Measurements from ENCODE around the gene NAA20.

Gene NAA20

DNA sequence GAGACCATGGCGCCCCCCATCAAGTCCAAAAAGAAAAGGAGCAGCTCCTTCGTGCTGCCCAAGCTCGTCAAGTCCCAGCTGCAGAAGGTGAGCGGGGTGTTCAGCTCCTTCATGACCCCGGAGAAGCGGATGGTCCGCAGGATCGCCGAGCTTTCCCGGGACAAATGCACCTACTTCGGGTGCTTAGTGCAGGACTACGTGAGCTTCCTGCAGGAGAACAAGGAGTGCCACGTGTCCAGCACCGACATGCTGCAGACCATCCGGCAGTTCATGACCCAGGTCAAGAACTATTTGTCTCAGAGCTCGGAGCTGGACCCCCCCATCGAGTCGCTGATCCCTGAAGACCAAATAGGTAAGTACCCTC, 41.7 kb upstream of the NAA20 start:
- Histone ChIP-seq H3K4me3 (replicated peaks; ENCODE audit: low read depth, low read length) (no peak overlapping the region), H3K36me3 (ENCODE audit: control insufficient read depth, insufficient read depth, low read length) (no peaks in the 10 kb centered on the region), H3K27me3 (replicated peaks; ENCODE audit: control insufficient read depth, insufficient read depth, low read length) (no peaks in the 10 kb centered on the region)
- no peak for DNase-seq (ENCODE audit: extremely low read depth, insufficient read length)
- no peak for TF ChIP-seq CTCF (IDR thresholded peaks at IDR 0.05; ENCODE audit: insufficient read depth, low read length, poor library complexity, severe bottlenecking)

DNA sequence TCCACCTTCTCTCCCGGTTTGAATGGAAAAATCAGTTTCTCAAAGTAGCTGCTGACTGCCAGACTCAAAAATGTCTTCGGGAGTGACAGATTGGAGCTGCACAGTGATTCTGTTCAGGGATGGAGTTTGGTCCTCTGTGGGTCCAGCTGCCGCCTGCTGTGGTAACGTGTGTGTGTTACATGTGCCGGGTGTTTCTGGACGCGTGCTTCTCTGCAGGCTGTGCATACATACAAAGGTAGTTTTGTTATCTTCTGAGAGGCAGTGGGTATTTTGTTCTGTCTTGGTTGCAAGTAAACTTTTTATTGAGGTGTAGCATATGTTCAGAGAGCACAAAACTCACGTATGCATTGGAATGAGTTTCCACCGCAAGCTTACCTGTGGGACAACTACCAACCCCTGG, 41.3 kb upstream of the NAA20 start:
- no peak for DNase-seq (ENCODE audit: extremely low read depth, insufficient read length)
- no peaks in the 10 kb centered on the region for H3K36me3 ChIP-seq (ENCODE audit: control insufficient read depth, insufficient read depth, low read length)
- H3K27me3 ChIP-seq (replicated peaks; ENCODE audit: control insufficient read depth, insufficient read depth, low read length): no peaks in the 10 kb centered on the region
- no peak overlapping the region for H3K4me3 ChIP-seq (replicated peaks; ENCODE audit: low read depth, low read length)
- TF ChIP-seq CTCF (IDR thresholded peaks at IDR 0.05; ENCODE audit: insufficient read depth, low read length, poor library complexity, severe bottlenecking): no peak

DNA sequence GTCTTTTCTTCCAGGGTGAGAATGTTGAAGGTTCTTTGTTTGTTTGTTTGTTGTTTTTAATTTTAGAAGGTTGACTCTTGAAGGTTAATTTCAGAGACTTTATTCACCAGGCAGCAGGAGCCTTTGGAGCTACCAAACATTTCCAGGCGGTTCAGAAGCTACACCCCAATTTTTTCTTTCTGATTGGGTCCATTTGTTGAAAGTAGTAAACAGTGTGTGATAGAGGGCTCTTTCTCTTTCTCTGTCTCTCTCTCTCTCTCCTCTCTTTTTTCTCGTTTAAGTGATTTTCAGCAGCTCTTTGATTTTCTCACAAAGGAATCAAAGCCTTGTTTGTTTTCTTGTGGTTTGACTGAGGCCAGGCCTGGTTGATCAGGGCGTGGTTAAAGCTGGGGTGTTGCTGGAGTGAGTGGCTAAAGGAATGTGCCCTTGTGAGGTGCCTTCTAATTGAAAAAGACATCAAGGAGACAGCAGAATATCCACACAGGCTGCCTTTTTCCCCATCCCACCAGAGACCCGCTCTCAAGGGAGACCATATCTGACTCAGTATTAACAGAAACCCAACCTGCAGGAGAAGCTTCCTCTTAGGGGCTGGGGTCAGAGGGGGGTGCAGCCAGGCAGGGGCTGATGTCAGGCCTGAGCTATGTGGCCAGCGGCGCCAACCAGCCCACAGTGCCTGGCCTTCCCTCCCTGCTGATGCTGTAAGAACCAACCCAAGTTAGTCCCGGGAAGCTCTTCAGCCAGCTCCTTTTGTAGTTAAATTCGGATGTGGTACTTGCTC, 40.4 kb upstream of the NAA20 start:
- Histone ChIP-seq H3K36me3 (ENCODE audit: control insufficient read depth, insufficient read depth, low read length) (no peaks in the 10 kb centered on the region), H3K4me3 (replicated peaks; ENCODE audit: low read depth, low read length) (no peak overlapping the region), H3K27me3 (replicated peaks; ENCODE audit: control insufficient read depth, insufficient read depth, low read length) (no peaks in the 10 kb centered on the region)
- DNase-seq (ENCODE audit: extremely low read depth, insufficient read length): no peak
- TF ChIP-seq CTCF (IDR thresholded peaks at IDR 0.05; ENCODE audit: insufficient read depth, low read length, poor library complexity, severe bottlenecking): no peak

GRCh38 chr20:19977373-19977770, 39.8 kb upstream of the NAA20 start:
- no peak overlapping the region for H3K4me3 ChIP-seq (replicated peaks; ENCODE audit: low read depth, low read length)
- H3K27me3 ChIP-seq (replicated peaks; ENCODE audit: control insufficient read depth, insufficient read depth, low read length): no peaks in the 10 kb centered on the region
- no peaks in the 10 kb centered on the region for H3K36me3 ChIP-seq (ENCODE audit: control insufficient read depth, insufficient read depth, low read length)
- TF ChIP-seq CTCF (IDR thresholded peaks at IDR 0.05; ENCODE audit: insufficient read depth, low read length, poor library complexity, severe bottlenecking): no peak
- DNase-seq (ENCODE audit: extremely low read depth, insufficient read length): no peak

GRCh38 chr20:19978511-19979210, 38.5 kb upstream of the NAA20 start:
- no peak for TF ChIP-seq CTCF (IDR thresholded peaks at IDR 0.05; ENCODE audit: insufficient read depth, low read length, poor library complexity, severe bottlenecking)
- no peak overlapping the region for H3K4me3 ChIP-seq (replicated peaks; ENCODE audit: low read depth, low read length)
- no peaks in the 10 kb centered on the region for H3K27me3 ChIP-seq (replicated peaks; ENCODE audit: control insufficient read depth, insufficient read depth, low read length)
- DNase-seq (ENCODE audit: extremely low read depth, insufficient read length): no peak
- H3K36me3 ChIP-seq (ENCODE audit: control insufficient read depth, insufficient read depth, low read length): no peaks in the 10 kb centered on the region
